ENCODE data around the gene CAMTA1.
"Not testable (repeated sequence)": the region's sequence is repeated elsewhere in the genome, so short reads cannot be mapped to it uniquely, and the experiment has no call there.

The CAMTA1 gene

DNA sequence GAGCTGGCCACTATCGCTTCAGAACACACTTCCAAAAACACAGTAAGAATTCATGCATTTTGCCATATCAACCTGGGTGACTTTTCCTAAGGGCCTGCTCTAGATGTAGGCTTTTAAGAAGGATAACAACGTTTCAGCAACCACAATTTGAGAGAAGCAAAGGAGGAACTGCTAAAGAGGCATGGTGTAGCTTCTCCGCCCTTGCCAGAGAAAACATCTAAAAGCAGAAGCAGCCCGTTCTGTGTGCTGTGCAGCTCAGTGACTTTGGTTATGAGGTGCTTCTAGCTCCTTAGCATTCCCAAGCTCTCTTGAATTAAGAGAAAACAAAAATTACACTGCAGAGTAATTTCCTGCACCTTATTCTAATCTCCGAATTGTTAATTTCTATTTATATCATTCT is 1001.5 kb downstream of the CAMTA1 start:
- no peak overlapping the region for H3K4me3 ChIP-seq (ENCODE audit: low read depth, low read length)
- no peaks in the 10 kb centered on the region for H3K9me3 ChIP-seq (ENCODE audit: control insufficient read depth, insufficient read depth, low read length)
- no peaks in the 10 kb centered on the region for H3K36me3 ChIP-seq (ENCODE audit: control insufficient read depth, insufficient read depth, low read length)
- no peak overlapping the region for H3K9ac ChIP-seq (ENCODE audit: low read depth, low read length)
- H3K4me1 ChIP-seq (ENCODE audit: control insufficient read depth, insufficient read depth, low read length), result no peaks in the 10 kb centered on the region
- peaks cover 12% of the 10 kb centered on the region for H3K27me3 ChIP-seq (ENCODE audit: control insufficient read depth, insufficient read depth, low read length)

GRCh38 chr1:7789828-7790227 is 1004.6 kb downstream of the CAMTA1 start:
- H3K27me3 ChIP-seq (ENCODE audit: control insufficient read depth, insufficient read depth, low read length), result peaks cover 8% of the 10 kb centered on the region
- no peak overlapping the region for H3K9ac ChIP-seq (ENCODE audit: low read depth, low read length)
- no peaks in the 10 kb centered on the region for H3K9me3 ChIP-seq (ENCODE audit: control insufficient read depth, insufficient read depth, low read length)
- no peak overlapping the region for H3K4me3 ChIP-seq (ENCODE audit: low read depth, low read length)
- H3K36me3 ChIP-seq (ENCODE audit: control insufficient read depth, insufficient read depth, low read length), result no peaks in the 10 kb centered on the region
- H3K4me1 ChIP-seq (ENCODE audit: control insufficient read depth, insufficient read depth, low read length), result no peaks in the 10 kb centered on the region

DNA sequence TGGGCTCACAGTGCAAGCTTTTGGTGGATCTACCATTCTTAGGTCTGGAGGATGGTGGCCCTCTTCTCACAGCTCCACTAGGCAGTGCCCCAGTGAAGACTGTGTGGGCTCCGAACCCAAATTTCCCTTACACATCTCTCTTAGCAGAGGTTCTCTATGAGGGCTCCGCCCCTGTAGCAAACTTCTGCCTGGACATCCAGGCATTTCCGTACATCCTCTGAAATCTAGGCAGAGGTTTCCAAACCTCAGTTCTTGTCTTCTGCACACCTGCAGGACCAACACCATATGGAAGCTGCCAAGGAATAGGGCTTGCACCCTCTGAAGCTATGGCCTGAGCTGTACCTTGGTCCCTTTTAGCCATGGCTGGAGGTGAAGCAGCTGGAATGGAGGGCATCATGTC is 1005.8 kb downstream of the CAMTA1 start:
- not testable (repeated sequence) for H3K27me3 ChIP-seq (ENCODE audit: control insufficient read depth, insufficient read depth, low read length); H3K4me3 ChIP-seq (ENCODE audit: low read depth, low read length); H3K9ac ChIP-seq (ENCODE audit: low read depth, low read length); H3K9me3 ChIP-seq (ENCODE audit: control insufficient read depth, insufficient read depth, low read length); H3K4me1 ChIP-seq (ENCODE audit: control insufficient read depth, insufficient read depth, low read length); H3K36me3 ChIP-seq (ENCODE audit: control insufficient read depth, insufficient read depth, low read length)

DNA sequence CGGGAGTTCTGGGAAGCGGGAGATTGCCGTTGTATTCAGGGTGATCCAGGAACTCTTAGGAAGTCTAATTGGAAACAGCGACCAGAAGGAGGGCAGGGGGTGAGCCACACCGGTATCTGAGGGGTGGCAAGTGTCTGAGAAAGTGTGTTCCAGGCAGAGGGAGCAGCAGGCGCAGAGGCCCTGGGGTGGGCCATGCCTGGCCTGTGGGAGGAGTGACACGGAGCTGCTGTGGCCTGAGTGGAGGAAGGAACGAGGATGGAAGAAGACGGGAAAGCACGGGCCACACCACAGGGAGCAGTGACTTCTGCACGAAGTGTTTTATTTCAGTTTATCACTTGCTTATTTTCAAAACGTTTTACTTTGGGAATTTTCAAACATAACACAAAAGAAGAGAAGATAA is 1010.2 kb downstream of the CAMTA1 start:
- H3K9ac ChIP-seq (ENCODE audit: low read depth, low read length), result no peak overlapping the region
- H3K4me3 ChIP-seq (ENCODE audit: low read depth, low read length), result no peak overlapping the region
- H3K36me3 ChIP-seq (ENCODE audit: control insufficient read depth, insufficient read depth, low read length), result no peaks in the 10 kb centered on the region
- no peaks in the 10 kb centered on the region for H3K9me3 ChIP-seq (ENCODE audit: control insufficient read depth, insufficient read depth, low read length)
- H3K4me1 ChIP-seq (ENCODE audit: control insufficient read depth, insufficient read depth, low read length), result no peaks in the 10 kb centered on the region
- H3K27me3 ChIP-seq (ENCODE audit: control insufficient read depth, insufficient read depth, low read length), result no peaks in the 10 kb centered on the region

DNA sequence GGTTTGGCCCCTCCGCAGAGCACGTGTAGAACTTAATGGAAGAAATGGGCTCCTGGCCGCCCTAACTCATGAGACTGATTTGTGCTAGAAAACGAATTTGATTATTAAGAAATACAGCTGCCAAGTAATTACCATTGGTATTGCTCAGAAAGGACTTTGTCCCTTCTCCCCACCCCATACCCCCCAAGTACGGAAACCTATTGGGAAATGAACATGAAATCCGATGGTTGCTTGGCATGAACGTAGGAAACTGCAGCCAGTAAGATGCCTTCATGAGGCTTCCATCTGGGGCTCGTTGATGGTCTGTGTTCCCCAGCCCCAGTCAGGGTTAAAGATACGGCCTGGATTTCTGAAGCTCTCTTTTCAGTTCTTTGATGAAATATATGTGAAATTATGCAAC is 1020.2 kb downstream of the CAMTA1 start:
- H3K9ac ChIP-seq (ENCODE audit: low read depth, low read length), result no peak overlapping the region
- no peaks in the 10 kb centered on the region for H3K9me3 ChIP-seq (ENCODE audit: control insufficient read depth, insufficient read depth, low read length)
- no peaks in the 10 kb centered on the region for H3K4me1 ChIP-seq (ENCODE audit: control insufficient read depth, insufficient read depth, low read length)
- peaks cover 12% of the 10 kb centered on the region for H3K36me3 ChIP-seq (ENCODE audit: control insufficient read depth, insufficient read depth, low read length)
- no peaks in the 10 kb centered on the region for H3K27me3 ChIP-seq (ENCODE audit: control insufficient read depth, insufficient read depth, low read length)
- H3K4me3 ChIP-seq (ENCODE audit: low read depth, low read length), result no peak overlapping the region

GRCh38 chr1:7808253-7808844 is 1023.1 kb downstream of the CAMTA1 start:
- no peaks in the 10 kb centered on the region for H3K27me3 ChIP-seq (ENCODE audit: control insufficient read depth, insufficient read depth, low read length)
- H3K36me3 ChIP-seq (ENCODE audit: control insufficient read depth, insufficient read depth, low read length), result peaks cover 5% of the 10 kb centered on the region
- H3K9ac ChIP-seq (ENCODE audit: low read depth, low read length), result no peak overlapping the region
- H3K9me3 ChIP-seq (ENCODE audit: control insufficient read depth, insufficient read depth, low read length), result no peaks in the 10 kb centered on the region
- no peaks in the 10 kb centered on the region for H3K4me1 ChIP-seq (ENCODE audit: control insufficient read depth, insufficient read depth, low read length)
- no peak overlapping the region for H3K4me3 ChIP-seq (ENCODE audit: low read depth, low read length)

DNA sequence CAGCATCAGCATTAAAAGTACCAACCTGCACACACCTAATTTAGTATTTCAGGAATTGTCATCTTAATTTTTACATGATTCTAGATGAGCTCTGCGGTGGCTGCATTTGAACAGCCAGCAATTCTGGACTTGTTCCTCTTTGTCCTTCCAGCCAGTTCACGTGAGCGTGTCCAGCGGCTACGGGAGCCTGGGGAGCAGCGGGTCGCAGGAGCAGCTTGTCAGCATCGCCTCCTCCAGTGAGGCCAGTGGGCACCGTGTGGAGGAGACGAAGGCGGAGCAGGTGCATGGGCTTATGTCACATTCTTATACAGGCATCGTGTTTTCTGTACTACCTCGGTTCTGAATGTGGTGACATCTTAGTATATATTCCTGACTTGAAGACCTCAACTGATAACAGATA is 1024.5 kb downstream of the CAMTA1 start:
- H3K9me3 ChIP-seq (ENCODE audit: control insufficient read depth, insufficient read depth, low read length), result peaks cover 6% of the 10 kb centered on the region
- H3K36me3 ChIP-seq (ENCODE audit: control insufficient read depth, insufficient read depth, low read length), result peaks cover 4% of the 10 kb centered on the region
- no peaks in the 10 kb centered on the region for H3K27me3 ChIP-seq (ENCODE audit: control insufficient read depth, insufficient read depth, low read length)
- no peaks in the 10 kb centered on the region for H3K4me1 ChIP-seq (ENCODE audit: control insufficient read depth, insufficient read depth, low read length)
- no peak overlapping the region for H3K4me3 ChIP-seq (ENCODE audit: low read depth, low read length)
- H3K9ac ChIP-seq (ENCODE audit: low read depth, low read length), result no peak overlapping the region

- peaks cover under 1% of the 10 kb centered on the region for H3K36me3 ChIP-seq (ENCODE audit: control insufficient read depth, insufficient read depth, low read length)
- H3K9ac ChIP-seq (ENCODE audit: low read depth, low read length), result no peak overlapping the region
These were observed 1025.1 kb downstream of the CAMTA1 start for GRCh38 chr1:7810395-7810794.

GRCh38 chr1:7811476-7811875 is 1026.2 kb downstream of the CAMTA1 start:
- Histone ChIP-seq H3K36me3 (ENCODE audit: control insufficient read depth, insufficient read depth, low read length) (no peaks in the 10 kb centered on the region), H3K4me1 (ENCODE audit: control insufficient read depth, insufficient read depth, low read length) (no peaks in the 10 kb centered on the region), H3K9me3 (ENCODE audit: control insufficient read depth, insufficient read depth, low read length) (peaks cover 6% of the 10 kb centered on the region), H3K9ac (ENCODE audit: low read depth, low read length) (no peak overlapping the region), H3K4me3 (ENCODE audit: low read depth, low read length) (no peak overlapping the region), H3K27me3 (ENCODE audit: control insufficient read depth, insufficient read depth, low read length) (no peaks in the 10 kb centered on the region)

More at GRCh38 chr1:7810395-7810794, 1025.1 kb downstream of the CAMTA1 start:
- no peaks in the 10 kb centered on the region for H3K27me3 ChIP-seq (ENCODE audit: control insufficient read depth, insufficient read depth, low read length)
- H3K9me3 ChIP-seq (ENCODE audit: control insufficient read depth, insufficient read depth, low read length), result peaks cover 6% of the 10 kb centered on the region
- no peak overlapping the region for H3K4me3 ChIP-seq (ENCODE audit: low read depth, low read length)
- H3K4me1 ChIP-seq (ENCODE audit: control insufficient read depth, insufficient read depth, low read length), result no peaks in the 10 kb centered on the region

GRCh38 chr1:7813677-7814373 is 1028.6 kb downstream of the CAMTA1 start:
- no peak overlapping the region for H3K4me3 ChIP-seq (ENCODE audit: low read depth, low read length)
- H3K4me1 ChIP-seq (ENCODE audit: control insufficient read depth, insufficient read depth, low read length), result no peaks in the 10 kb centered on the region
- H3K27me3 ChIP-seq (ENCODE audit: control insufficient read depth, insufficient read depth, low read length), result no peaks in the 10 kb centered on the region
- H3K36me3 ChIP-seq (ENCODE audit: control insufficient read depth, insufficient read depth, low read length), result no peaks in the 10 kb centered on the region
- no peak overlapping the region for H3K9ac ChIP-seq (ENCODE audit: low read depth, low read length)
- H3K9me3 ChIP-seq (ENCODE audit: control insufficient read depth, insufficient read depth, low read length), result peaks cover 6% of the 10 kb centered on the region

All from iPS-15b (cell line).